ENCODE data around the gene UBE4B. TPM values are rescaled to one million over a fixed set of nuclear protein-coding genes. Genes with fewer than 3 reads are reported as not detected.
"Not testable (repeated sequence)": the region's sequence is repeated elsewhere in the genome, so short reads cannot be mapped to it uniquely, and the experiment has no call there.

The UBE4B gene
- polyA plus RNA-seq, 1 experiment, result 18.2 TPM

GRCh38 chr1:10216090-10216749 is 183.5 kb downstream of the UBE4B start:
- no peak for DNase-seq (ENCODE audit: low read depth)
- ChIA-PET CTCF (interaction anchor here (0.6 kb wide), 1 partner anchor 933 kb away, joined by 3 read pairs; no protein-coding TSS in a partner anchor), POLR2A (no interaction called here)
- no peak for TF ChIP-seq CTCF (IDR thresholded peaks at IDR 0.05; ENCODE audit: insufficient read depth, low read depth, low read length)
- Histone ChIP-seq H3K4me3 (ENCODE audit: low read depth, low read length) (no peak overlapping the region), H3K27me3 (ENCODE audit: control insufficient read depth, insufficient read depth, low read length) (no peaks in the 10 kb centered on the region), H3K36me3 (ENCODE audit: control insufficient read depth, insufficient read depth, low read length) (no peaks in the 10 kb centered on the region)

GRCh38 chr1:10217748-10218441 is 185.1 kb downstream of the UBE4B start:
- DNase-seq (ENCODE audit: low read depth), result no peak
- no peaks in the 10 kb centered on the region for H3K36me3 ChIP-seq (ENCODE audit: control insufficient read depth, insufficient read depth, low read length)
- ChIA-PET POLR2A (interaction anchor here (0.6 kb wide), 1 partner anchor 11 kb away, joined by 3 read pairs; no protein-coding TSS in a partner anchor), CTCF (interaction anchor here (1.0 kb wide), 2 partner anchors 10 to 118 kb away, joined by 3 read pairs; no protein-coding TSS in a partner anchor)
- no peaks in the 10 kb centered on the region for H3K27me3 ChIP-seq (ENCODE audit: control insufficient read depth, insufficient read depth, low read length)
- H3K4me3 ChIP-seq (ENCODE audit: low read depth, low read length), result no peak overlapping the region
- TF ChIP-seq CTCF (IDR thresholded peaks at IDR 0.05; ENCODE audit: insufficient read depth, low read depth, low read length), result no peak

GRCh38 chr1:10220200-10220599 is 187.4 kb downstream of the UBE4B start:
- Histone ChIP-seq H3K4me3 (ENCODE audit: low read depth, low read length) (no peak overlapping the region), H3K27me3 (ENCODE audit: control insufficient read depth, insufficient read depth, low read length) (no peaks in the 10 kb centered on the region), H3K36me3 (ENCODE audit: control insufficient read depth, insufficient read depth, low read length) (peaks cover 1% of the 10 kb centered on the region; the same call in 1 of the 2 replicates)
- no peak for DNase-seq (ENCODE audit: low read depth)
- CTCF ChIA-PET, result interaction anchor here (1.8 kb wide), 1 partner anchor 10 kb away, joined by 6 read pairs; the partner anchor contains the start of gene KIF1B
- TF ChIP-seq CTCF (IDR thresholded peaks at IDR 0.05; ENCODE audit: insufficient read depth, low read depth, low read length), result no peak
- POLR2A ChIA-PET, result no interaction called here

- CTCF ChIA-PET, result interaction anchor here (1.8 kb wide), 1 partner anchor 11 kb away, joined by 6 read pairs; the partner anchor contains the start of gene KIF1B
- not testable (repeated sequence) for DNase-seq (ENCODE audit: low read depth); H3K36me3 ChIP-seq (ENCODE audit: control insufficient read depth, insufficient read depth, low read length); H3K4me3 ChIP-seq (ENCODE audit: low read depth, low read length); H3K27me3 ChIP-seq (ENCODE audit: control insufficient read depth, insufficient read depth, low read length)
- POLR2A ChIA-PET, result interaction anchor here (0.6 kb wide), 1 partner anchor 216 kb away, joined by 6 read pairs; no protein-coding TSS in a partner anchor
Measured at GRCh38 chr1:10220657-10221056, 187.9 kb downstream of the UBE4B start.

GRCh38 chr1:10225573-10225972 is 192.8 kb downstream of the UBE4B start:
- Histone ChIP-seq H3K27me3 (ENCODE audit: control insufficient read depth, insufficient read depth, low read length) (no peaks in the 10 kb centered on the region), H3K36me3 (ENCODE audit: control insufficient read depth, insufficient read depth, low read length) (peaks cover 1% of the 10 kb centered on the region; the same call in 1 of the 2 replicates), H3K4me3 (ENCODE audit: low read depth, low read length) (no peak overlapping the region)
- TF ChIP-seq CTCF (IDR thresholded peaks at IDR 0.05; ENCODE audit: insufficient read depth, low read depth, low read length), result no peak
- ChIA-PET POLR2A (no interaction called here), CTCF (interaction anchor here (1.2 to 1.6 kb wide), 3 partner anchors 14 to 276 kb away, joined by 3 to 5 read pairs (median 3); partner anchors contain the start of gene KIF1B)
- DNase-seq (ENCODE audit: low read depth), result peak; percentile 31
